Neural crest cell (in vitro differentiated cells): ENCODE data around the gene ADORA3. TPM values are rescaled to one million over a fixed set of nuclear protein-coding genes. Genes with fewer than 3 reads are reported as not detected.

Source experiments
- DNase-seq: peaks from one replicate; pipeline ENCODE4 v3.0.0; 2021; ENCODE audit warnings: low read depth, mixed read lengths, low spot score
- H3K27ac Mint-ChIP-seq: one replicate; pipeline ENCODE4 v1.8.0; 2021; ENCODE audit warnings: mild to moderate bottlenecking, mixed read lengths; ENCODE audit not compliant: unreplicated experiment
- H3K27me3 Mint-ChIP-seq: 2 replicates; pipeline ENCODE4 v1.8.0; 2021; ENCODE audit warnings: low read depth, mild to moderate bottlenecking, mixed read lengths
- H3K36me3 Mint-ChIP-seq: 2 replicates; pipeline ENCODE4 v1.8.0; 2021; ENCODE audit warnings: low read depth, mild to moderate bottlenecking, mixed read lengths
- H3K4me1 Mint-ChIP-seq: 2 replicates; pipeline ENCODE4 v1.8.0; 2021; ENCODE audit warnings: mixed read lengths
- H3K4me3 Mint-ChIP-seq: one replicate; pipeline ENCODE4 v1.8.0; 2021; ENCODE audit warnings: mild to moderate bottlenecking, mixed read lengths
- H3K9me3 Mint-ChIP-seq: 2 replicates; pipeline ENCODE4 v1.8.0; 2021; ENCODE audit warnings: mixed read lengths
- total RNA-seq: library from RNA; stranded (reverse); gene quantifications from 2 replicates; pipeline ENCODE4 v1.2.1, GENCODE V29; 2021
- TF ChIP-seq, protein P1 (sequence below): fragments of 200-600 bp; sonication (generic); conservative IDR thresholded peaks from 2 replicates; pipeline ENCODE4 v1.5.0; 2021; ENCODE audit warnings: antibody characterized with exemption, mild to moderate bottlenecking

Gene ADORA3
- total RNA-seq, 1 donor from 2014 or later = not detected

DNA sequence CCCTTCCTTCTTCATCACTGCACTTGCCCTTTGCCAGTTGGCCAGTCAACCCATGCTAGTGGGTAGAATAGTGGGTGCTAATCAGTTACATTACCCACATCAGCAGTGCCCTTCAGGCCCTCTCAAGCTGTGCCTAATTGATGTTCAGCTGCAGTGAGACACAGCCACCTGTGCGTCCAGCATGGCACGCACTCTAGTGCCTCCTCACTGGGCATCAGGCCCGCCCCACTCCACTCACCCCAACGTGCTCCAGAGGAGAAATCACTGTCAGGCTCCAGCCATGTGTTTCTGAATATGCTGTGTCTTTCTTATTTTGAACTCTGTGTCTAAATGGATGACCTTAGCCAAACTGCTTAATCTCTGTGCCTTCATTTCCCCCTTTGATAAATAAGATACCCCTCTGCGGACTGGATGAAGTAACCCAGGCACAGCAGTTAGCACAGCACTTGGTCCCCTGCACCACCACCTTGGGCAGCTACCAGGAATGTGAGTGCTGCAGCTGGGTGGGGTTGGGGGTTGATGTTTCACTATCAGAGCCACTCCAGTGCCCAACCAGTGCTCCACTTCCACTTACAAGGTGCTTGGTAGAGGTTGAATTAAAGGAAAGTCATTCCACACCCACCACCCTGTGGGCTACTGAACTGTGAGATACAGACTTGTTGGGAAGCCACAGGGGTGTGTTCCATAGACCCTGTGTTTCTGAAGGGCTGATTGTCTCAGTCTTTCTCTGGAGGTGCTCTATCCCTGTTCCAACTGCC lies 8.9 kb upstream of the ADORA3 start:
- TF ChIP-seq, protein P1, sequence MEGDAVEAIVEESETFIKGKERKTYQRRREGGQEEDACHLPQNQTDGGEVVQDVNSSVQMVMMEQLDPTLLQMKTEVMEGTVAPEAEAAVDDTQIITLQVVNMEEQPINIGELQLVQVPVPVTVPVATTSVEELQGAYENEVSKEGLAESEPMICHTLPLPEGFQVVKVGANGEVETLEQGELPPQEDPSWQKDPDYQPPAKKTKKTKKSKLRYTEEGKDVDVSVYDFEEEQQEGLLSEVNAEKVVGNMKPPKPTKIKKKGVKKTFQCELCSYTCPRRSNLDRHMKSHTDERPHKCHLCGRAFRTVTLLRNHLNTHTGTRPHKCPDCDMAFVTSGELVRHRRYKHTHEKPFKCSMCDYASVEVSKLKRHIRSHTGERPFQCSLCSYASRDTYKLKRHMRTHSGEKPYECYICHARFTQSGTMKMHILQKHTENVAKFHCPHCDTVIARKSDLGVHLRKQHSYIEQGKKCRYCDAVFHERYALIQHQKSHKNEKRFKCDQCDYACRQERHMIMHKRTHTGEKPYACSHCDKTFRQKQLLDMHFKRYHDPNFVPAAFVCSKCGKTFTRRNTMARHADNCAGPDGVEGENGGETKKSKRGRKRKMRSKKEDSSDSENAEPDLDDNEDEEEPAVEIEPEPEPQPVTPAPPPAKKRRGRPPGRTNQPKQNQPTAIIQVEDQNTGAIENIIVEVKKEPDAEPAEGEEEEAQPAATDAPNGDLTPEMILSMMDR = no peak
- no peaks in the 10 kb centered on the region for H3K36me3 Mint-ChIP-seq
- peaks cover 25% of the 10 kb centered on the region for H3K4me1 Mint-ChIP-seq
- H3K27ac Mint-ChIP-seq = no peak overlapping the region
- no peaks in the 10 kb centered on the region for H3K27me3 Mint-ChIP-seq
- DNase-seq = no peak
- H3K4me3 Mint-ChIP-seq = no peak overlapping the region
- H3K9me3 Mint-ChIP-seq = no peaks in the 10 kb centered on the region

DNA sequence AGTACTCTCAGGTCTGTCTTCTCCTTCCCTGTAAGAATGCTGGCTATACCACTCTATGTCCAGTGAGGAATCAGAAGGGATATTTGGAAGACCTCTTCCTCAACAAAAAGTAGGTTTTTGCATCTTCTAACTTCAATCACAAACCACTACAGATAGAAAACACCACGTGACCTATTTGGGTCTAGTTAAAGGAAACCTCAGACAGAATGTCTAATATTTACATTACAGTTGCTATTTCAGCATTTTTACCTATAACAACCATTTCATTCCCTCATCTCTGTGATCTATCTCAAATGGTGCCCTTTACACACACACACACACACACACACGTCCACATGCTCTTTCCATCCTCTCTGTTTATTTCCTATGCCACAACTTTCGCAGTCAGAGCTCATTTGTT lies 7.9 kb upstream of the ADORA3 start:
- H3K4me3 Mint-ChIP-seq = no peak overlapping the region
- DNase-seq = no peak
- H3K27ac Mint-ChIP-seq = no peak overlapping the region
- peaks cover 25% of the 10 kb centered on the region for H3K4me1 Mint-ChIP-seq
- no peaks in the 10 kb centered on the region for H3K27me3 Mint-ChIP-seq
- TF ChIP-seq, protein P1 = no peak
- H3K9me3 Mint-ChIP-seq = no peaks in the 10 kb centered on the region
- no peaks in the 10 kb centered on the region for H3K36me3 Mint-ChIP-seq

DNA sequence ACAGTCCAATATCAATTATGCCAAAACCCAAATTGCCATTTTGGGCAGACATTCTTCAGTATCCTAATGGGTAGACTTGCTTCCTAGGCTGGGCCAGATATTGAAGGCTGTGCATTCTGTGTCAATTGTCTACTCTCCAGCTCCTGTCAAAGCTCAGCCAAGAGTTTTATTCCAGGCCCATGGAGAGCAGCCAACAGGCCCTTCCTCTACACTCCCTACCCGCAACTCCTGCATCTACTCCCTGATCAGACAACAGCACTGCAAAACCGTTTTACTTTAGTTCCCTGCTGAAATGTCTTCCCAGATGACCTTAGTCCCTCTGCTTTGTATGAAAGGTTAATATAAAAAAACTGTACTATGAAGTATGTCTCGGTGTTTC lies 6.6 kb upstream of the ADORA3 start:
- TF ChIP-seq, protein P1 = no peak
- Mint-ChIP-seq H3K4me1 (peaks cover 25% of the 10 kb centered on the region), H3K36me3 (no peaks in the 10 kb centered on the region), H3K27ac (no peak overlapping the region), H3K27me3 (no peaks in the 10 kb centered on the region), H3K9me3 (no peaks in the 10 kb centered on the region), H3K4me3 (no peak overlapping the region)
- DNase-seq = no peak

DNA sequence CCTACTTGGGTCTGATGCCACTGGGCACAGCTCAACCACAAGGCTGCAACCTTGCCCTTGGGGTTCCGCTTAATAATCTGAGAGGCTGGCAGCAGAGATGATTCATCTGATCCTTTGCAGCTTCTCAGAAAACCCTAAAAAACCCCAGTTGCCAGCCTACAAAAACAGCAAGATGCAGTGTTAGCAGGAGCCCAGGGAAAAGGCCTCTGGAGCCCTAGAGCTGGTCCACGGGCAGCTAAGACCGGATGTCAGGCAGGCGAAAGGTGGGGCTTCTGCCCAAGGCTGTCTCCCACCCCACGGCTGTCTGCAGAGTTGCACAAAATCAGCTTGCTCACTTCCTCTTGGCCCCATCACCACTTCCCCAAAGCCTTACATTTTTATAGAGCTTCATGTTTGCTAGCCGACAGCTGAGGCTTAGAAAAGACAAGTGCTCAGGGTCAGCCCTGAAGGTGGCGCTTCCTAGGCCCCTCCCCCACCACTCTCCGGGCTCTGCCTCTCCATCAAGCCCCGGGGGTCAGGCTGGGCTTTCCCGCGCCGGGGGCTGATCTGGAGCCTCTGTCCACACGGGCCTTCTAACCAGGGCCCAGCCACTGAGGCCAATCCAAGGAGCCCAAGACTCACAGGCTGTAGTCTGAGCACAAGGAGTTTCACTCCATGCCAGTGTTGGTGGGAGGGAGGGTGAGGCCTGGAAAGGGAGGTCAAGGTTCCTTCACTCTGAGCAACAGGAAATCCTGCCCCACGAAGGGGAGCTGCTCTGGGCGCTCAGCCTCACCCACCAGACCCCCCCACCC lies 4.2 kb upstream of the ADORA3 start:
- DNase-seq = peak; percentile 75
- H3K9me3 Mint-ChIP-seq = no peaks in the 10 kb centered on the region
- H3K27me3 Mint-ChIP-seq = no peaks in the 10 kb centered on the region
- TF ChIP-seq, protein P1 = no peak
- peak overlapping the region; percentile 45 for H3K4me3 Mint-ChIP-seq
- H3K27ac Mint-ChIP-seq = peak overlapping the region; percentile 95
- peaks cover 11% of the 10 kb centered on the region for H3K4me1 Mint-ChIP-seq
- H3K36me3 Mint-ChIP-seq = no peaks in the 10 kb centered on the region

DNA sequence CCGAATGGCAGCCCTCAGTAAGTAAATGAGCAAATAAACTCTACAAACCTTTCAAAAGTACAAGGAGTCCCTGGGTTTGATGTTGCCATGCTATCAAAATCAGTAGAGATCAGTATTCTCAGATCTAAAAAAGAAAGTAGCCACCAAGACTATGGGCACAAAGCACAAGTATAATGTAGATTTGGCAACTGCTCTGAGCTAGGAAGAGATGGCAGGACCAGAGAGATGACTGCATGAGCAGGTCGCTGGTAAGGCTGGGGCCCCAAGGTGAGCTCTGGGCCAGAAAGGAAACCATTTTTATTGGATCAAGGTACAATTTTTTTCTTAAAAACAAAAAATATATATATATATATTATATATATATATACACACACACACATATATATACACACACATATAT lies 3.1 kb upstream of the ADORA3 start:
- H3K9me3 Mint-ChIP-seq = no peaks in the 10 kb centered on the region
- no peak overlapping the region for H3K4me3 Mint-ChIP-seq
- no peaks in the 10 kb centered on the region for H3K36me3 Mint-ChIP-seq
- DNase-seq = no peak
- TF ChIP-seq, protein P1 = no peak
- peaks cover 11% of the 10 kb centered on the region for H3K4me1 Mint-ChIP-seq
- no peak overlapping the region for H3K27ac Mint-ChIP-seq
- no peaks in the 10 kb centered on the region for H3K27me3 Mint-ChIP-seq
